NK-92 (cell line): ENCODE data around the gene PGAP3.

Experiments used
- DNase-seq: peaks from one replicate; lab custom pipeline; 2025; ENCODE audit not compliant: unreplicated experiment; lab: John Stamatoyannopoulos, UW

The PGAP3 gene

DNA sequence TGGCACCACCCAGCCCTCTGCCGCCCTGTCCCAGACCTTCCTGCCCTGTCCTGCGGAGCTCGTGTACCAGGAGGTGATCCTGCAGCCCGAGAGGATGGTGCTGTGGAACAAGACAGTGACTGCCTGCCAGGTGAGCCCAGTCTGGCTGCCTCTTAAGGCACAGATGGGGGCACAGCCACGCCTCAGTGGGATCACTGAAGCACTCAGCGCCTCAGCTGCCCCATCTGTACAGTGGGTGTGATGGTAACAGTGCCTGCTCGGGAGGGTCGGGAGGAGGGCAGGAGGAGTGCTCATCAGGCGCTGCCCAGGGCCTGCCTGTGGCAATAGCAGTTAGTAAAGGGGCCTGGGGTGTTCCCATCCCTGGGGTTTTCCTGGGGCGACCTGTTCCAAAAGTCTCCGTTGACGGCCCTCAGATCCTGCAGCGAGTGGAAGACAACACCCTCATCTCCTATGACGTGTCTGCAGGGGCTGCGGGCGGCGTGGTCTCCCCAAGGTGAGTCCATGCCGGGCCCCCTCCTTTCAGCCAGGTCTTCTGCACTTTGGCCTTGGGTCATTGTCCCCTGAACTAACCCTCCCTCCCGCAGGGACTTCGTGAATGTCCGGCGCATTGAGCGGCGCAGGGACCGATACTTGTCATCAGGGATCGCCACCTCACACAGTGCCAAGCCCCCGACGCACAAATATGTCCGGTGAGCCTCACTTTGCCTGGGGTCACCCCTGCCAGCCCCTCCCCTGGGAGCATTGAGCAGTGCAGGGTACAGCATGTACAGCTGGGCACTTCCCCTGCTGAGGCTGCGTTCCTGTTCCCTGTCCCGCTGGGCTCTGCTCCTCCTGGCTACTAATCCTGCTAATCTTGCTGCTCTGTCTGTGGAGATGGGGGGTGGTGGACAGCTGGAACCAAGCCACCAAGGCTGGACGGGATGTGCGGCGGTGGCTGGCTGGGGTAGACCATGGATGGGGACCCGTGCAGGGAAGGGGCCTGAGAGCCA, 27.2 kb downstream of the PGAP3 start:
- DNase-seq: no peak

- no peak for DNase-seq
Measured at GRCh38 chr17:39660011-39660360, 27.9 kb downstream of the PGAP3 start.

DNA sequence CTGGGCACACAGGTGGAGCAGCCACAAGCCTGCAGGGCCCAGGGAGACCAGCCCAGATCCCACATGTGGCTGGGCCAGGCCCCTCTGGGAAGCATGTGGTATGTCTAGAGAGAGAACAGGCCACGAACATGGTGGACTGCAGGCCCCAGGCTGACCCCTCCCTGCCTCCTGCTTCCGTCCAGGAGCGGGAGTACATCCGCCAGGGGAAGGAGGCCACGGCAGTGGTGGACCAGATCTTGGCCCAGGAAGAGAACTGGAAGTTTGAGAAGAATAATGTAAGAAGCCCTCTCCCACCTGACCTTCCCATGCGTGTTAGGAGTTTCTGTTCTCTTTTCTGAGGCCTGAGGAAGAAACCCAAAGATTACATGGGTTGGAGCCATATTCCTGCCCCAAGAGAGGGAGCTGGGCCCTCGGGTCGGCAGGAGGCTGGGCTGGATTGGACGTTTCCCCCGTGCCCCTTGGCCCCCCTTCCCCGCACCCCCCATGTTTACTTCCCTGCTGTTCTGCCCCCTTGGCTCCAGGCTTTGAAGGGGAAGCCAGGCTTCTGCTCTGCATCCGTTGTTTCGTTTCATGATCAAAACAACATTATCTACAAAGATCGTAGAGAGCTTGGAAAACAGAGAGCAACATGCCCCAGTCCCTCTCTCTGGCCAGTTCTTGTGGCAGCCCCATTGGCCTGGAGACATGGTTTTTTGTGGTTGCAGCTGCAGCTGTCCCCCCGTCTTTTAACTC, 28.4 kb downstream of the PGAP3 start:
- DNase-seq: no peak

- no peak for DNase-seq
Measured at GRCh38 chr17:39658760-39659159, 29.1 kb downstream of the PGAP3 start.

GRCh38 chr17:39658346-39658745, 29.5 kb downstream of the PGAP3 start:
- DNase-seq: no peak

GRCh38 chr17:39655105-39655504, 32.8 kb downstream of the PGAP3 start:
- DNase-seq: no peak

DNA sequence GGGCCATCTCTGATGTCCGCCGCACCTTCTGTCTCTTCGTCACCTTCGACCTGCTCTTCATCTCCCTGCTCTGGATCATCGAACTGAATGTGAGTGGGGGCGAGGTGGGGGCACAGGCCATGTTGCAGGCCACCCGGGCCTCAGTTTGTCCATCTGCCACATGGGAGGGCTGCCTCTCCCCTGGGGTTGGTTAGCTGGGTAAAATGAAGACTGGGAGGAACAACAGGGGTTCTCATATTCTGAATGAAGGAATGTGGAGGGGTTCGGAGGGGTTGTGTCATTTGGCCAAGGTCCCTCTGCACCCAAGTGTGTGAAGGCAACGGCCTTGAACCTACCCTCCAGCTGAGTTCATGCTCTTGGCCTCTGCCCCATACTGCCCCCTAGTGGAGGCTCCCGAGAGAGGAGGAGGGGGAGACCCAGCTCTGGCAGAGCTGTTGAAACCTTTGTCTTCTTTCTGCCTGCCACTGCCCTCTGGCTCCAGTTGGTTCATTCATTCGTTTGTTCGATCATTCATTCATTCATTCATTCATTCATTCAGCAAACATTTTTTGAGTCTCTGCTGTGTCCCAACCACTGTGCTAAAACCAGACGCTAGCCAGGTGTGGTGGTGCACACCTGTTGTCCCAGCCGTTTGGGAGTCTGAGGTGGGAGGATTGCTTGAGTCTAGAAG, 34.1 kb downstream of the PGAP3 start:
- DNase-seq: no peak

GRCh38 chr17:39653316-39653661, 34.6 kb downstream of the PGAP3 start:
- DNase-seq: no peak

DNA sequence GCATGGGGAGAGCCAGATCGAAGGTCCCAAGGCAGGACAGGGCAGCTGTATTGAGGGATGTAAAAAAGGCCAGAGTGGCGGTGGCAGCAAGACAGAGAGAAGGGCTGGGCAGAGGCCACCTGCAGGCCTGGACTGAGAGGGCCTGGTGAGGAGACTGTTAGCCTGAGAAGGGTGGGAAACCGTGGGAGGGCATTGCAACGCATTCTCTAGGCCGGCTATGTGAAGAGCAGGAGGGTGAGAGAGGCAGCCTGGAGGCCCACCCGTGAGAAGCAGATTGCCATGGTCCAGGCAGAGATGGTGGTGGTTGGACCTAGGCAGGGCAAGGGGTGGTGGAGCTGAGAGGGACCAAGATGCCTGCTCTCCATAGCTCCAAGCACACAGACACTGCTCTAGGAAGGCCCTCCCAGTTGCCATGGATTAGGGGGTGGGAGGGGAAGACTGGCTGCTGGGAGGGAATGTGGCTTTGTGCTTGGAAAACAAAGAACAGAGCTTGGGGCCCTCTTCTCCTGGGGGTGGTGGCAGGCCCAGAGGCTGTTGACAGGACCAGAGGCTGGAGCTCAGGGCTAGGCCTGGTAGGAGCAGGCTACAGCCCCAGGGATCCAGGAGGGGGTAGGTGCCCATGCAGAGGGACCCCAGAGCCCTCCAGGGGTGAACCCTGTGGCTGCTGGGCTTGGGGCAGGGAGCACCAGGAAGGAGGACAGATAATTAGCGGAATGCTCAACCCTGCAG, 35.1 kb downstream of the PGAP3 start:
- no peak for DNase-seq

GRCh38 chr17:39651923-39652586, 35.8 kb downstream of the PGAP3 start:
- DNase-seq: no peak

DNA sequence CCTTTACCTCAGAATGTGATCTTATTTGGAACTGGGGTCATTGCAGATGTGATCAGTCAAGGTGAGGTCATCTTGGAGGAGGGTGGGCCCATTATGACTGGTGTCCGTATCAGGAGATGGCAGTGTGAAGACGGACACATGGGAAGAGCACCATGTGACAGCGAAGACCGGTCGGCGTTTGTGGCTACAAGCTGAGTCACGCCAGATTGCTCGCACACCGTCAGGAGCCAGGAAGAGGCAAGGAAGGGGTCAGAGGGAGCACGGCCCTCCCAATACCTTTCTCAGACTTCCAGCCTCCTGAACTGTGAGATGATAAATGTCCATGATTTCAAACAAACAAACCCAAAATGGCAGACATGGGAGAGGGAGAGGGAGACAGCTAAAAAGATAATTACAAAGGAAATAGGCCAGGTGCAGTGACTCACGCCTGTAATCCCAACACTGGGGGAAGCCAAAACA, 37.7 kb downstream of the PGAP3 start:
- DNase-seq: no peak

- no peak for DNase-seq
Measured at GRCh38 chr17:39648616-39649366, 39.1 kb downstream of the PGAP3 start.

DNA sequence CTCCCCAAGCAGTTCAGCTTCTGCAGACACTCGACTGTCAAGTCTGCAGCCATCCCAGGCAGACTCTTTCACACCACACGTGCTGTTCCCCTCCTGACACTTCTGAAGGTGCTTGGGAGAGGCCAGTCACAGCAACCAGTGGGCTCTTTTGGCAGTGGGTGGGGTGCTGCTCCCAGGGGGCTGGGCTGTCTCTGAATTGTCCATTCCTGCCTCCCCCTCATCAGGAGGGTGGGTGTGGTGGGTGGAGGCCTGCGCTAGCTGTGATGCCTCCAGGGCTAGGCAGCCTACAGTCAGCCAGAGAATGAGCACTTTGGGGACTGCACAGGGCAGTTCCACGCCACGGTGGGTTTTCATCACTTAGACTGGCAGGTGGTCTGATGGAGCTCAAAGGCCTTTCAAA, 40.6 kb downstream of the PGAP3 start:
- DNase-seq: no peak

DNA sequence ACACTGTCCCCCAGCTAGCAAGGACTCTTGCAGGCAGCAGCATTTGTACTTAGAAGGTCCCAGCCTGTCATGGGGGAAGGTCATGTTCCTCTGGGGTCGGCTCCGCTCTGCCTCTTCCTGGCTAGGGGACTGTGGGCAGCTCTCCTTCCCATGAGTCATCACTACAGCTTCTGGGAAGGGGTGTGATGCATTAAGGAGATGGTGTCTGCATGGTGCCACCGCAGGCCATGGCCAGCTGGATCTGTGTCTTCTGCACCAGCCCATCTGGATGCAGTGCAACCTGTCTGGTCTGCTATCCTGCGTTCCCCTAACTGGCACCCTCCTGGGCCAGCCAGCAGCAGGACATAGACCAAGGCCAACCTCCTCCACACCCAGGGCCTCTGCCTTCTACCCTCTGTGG, 44.6 kb downstream of the PGAP3 start:
- no peak for DNase-seq

GRCh38 chr17:39642291-39643074, 45.4 kb downstream of the PGAP3 start:
- no peak for DNase-seq

GRCh38 chr17:39641883-39642282, 46.0 kb downstream of the PGAP3 start:
- no peak for DNase-seq

GRCh38 chr17:39641097-39641496, 46.8 kb downstream of the PGAP3 start:
- DNase-seq: no peak

GRCh38 chr17:39640591-39641031, 47.2 kb downstream of the PGAP3 start:
- DNase-seq: no peak
